Measurements from ENCODE around the gene OR1L6.

Gene OR1L6, protein sequence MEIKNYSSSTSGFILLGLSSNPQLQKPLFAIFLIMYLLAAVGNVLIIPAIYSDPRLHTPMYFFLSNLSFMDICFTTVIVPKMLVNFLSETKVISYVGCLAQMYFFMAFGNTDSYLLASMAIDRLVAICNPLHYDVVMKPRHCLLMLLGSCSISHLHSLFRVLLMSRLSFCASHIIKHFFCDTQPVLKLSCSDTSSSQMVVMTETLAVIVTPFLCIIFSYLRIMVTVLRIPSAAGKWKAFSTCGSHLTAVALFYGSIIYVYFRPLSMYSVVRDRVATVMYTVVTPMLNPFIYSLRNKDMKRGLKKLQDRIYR

DNA sequence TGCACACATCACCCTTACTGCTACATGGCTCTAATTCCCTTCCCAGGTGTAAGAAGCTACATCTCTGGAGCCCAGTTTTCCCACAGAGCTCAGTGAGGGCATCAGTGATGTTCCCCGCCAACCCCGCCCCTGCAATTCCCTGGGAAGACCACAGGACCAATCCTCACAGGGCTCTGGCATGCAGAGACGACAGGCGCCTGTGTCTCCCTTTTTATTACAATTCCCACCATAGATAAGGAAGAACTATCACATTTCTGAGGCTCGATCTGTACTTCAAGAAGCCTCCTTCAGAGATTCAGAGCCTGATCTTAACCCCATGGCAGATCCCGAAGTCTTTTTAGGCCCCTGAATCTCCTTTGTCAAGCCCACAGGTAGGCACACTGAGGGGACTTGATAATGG is at the start of gene OR1L6:
Gene OR1L6, plus strand, starts transcription at position 301 of the 400 bp plus-strand sequence. CDS start 7,545 bp downstream, outside the sequence.
- DNase-seq: no peak

DNA sequence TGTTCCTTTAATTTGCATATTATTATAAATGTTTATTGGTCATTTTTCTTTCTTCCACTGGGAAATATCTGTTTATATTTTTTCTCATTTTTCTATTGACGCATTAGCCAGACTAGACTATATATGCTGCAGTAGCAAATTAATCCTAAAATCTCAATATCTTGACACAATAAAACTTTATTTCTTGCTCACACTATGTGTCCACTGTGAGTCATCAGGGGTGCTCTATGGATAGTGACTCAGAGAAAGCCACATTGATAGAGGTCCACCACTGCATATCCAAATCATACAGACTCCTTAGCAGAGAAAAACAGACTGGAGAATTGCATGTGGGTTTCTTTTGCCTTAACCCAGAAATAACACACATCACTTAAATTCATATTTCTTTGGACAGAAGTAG is 46.4 kb upstream of the OR1L6 start:
- no peak for DNase-seq

GRCh38 chr9:122718038-122718437 is 24.1 kb upstream of the OR1L6 start:
- DNase-seq: no peak

DNA sequence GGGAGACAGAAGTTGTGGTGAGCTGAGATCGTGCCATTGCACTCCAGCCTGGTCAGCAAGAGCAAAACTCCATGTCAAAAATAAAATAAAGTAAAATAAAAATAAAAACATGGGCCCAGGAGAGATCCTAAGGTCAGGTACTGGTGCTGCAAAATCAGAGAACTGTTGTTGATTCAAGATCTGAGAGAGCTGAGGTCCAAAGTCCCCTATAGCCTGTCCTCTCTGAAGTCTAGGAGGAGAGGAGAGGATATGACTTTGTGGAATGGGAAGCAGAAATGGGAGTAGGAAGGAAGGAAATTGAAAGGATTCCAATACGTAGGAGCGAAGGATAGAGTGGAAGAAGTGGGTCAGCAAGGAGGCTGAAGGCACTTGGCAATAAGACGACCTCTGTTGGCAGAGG is 22.9 kb upstream of the OR1L6 start:
- no peak for DNase-seq

GRCh38 chr9:122723690-122724089 is 18.4 kb upstream of the OR1L6 start, which contains the start of gene OR1L4:
Gene OR1L4 (plus strand): TSS chr9:122723990. CDS start chr9:122723990, 0 bp downstream.
- DNase-seq: no peak

DNA sequence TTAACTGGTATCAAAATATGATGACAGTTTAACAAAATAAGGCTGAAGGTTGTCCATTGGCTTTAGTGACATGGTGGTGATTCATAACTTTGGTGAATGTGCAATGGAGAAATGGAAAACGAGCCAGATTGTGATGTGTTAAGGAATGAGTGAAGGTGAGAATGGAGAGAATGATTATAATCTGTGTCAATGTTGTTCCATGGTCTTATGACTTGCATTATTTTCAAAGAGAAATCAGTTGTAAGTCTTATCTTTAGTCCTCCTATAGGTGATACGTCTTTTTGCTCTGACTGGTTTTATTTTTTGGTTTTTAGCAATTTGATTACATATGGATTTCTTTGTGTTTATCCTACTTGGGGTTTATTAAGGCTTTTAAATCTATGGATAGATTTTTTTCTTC is 12.7 kb downstream of the OR1L6 start:
- no peak for DNase-seq

DNA sequence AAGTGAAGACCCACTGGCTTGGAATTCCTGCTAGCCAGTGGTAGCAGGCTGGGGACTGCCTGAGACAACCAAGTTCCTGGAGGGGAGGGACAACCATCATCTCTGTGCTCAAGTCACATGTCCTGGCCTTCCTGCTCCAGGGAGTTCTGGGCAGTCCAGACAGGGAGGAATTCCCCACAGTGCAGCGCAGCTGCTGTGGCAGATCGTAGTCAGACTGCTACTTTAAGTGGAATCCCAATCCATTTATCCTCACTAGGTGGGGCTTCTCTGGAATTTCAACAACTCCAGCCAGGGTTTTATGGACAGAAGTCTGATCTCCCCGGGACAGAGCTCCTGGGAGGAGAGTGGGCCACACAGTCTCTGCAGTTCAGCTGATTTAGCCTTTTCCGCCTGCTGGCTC is 25.7 kb downstream of the OR1L6 start:
- no peak for DNase-seq

- no peak for DNase-seq
Observed at GRCh38 chr9:122777052-122777451, 34.9 kb downstream of the OR1L6 start.

DNA sequence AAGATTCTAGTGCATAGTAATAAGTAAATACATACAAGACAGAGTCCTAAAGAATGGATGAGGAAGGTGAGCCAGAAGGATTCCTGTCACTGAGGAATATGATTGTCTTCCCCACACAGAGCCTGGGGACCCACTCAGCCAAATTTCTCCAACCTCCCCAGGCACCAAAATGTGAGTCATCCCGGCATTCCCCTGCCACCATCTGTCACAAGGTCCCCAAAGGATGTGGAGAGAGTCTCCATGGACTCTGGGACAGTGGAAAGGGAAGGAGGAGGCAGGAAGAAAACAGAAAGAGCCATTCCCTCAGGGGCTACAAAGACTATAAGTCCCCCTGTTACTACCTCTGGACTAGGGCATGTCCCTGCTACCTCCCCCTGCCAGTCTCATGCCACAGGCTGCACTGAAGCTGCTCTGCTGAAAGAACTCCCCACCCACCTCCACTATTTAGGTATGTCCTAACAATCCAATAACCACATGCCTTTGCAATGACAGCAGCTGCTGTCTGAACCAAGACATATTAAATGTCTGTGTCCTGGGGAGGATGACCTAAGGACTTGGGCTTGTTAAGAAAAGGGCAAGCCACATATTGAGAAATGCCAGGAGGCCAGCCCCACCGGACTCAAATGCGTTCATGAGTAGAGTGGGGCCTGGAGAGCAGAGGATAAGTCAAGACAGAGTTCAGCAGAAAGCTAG is 36.0 kb downstream of the OR1L6 start:
- no peak for DNase-seq

DNA sequence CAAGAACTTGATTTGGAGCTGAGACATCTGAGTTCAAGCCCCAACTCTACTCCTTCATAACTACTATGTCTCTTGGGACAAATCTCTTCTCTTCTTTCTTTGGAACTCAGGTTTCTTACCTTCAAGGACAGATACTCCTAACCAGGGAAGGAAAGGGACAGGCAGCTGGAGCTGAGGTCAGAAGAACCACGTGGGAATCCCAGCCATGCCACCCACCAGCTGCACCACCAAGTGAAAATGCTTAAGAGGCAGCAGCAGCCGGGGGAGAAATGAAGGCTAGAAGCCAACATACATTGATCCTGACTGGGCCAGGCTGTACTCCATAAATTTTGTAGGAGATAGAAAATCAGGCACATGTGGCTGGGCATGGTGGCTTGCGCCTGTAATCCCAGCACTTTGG is 37.1 kb downstream of the OR1L6 start:
- DNase-seq: no peak

DNA sequence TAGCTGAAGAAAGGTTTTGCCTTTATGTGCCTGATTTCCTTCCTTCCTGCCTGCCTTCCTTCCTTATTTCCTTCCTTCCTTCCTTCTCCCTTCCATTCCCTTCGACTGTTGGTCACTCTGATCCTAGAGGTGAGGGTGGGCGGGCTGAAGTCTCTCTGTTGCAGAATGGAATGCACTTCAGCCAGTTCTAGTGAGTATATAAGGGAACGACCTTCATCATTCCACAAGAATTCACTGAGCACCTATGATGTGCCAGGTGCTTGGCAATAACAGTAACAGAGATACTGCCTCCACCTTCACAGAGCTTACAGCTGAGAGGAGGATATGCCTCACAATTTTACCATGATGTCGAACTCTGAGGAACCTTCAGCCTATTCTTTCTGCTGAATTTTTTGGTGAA is 37.9 kb downstream of the OR1L6 start:
- no peak for DNase-seq

DNA sequence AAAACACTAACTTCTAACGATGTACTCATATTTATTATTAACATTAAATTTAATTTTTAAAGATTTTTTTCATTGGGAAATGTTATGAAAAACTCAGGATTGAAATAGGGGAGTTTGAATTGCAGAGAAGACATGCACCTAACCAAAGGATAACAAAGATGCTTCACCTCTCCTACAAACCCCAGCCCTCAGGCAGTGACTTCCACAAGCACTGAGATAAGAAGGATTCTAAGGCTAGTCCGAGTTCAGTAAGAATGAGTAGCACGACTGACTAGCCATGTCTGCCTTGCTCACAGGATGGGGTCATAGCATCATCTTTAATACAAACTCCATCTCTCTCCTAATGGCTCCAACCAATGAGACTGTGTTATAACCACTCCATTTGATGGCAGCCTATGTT is 39.6 kb downstream of the OR1L6 start:
- no peak for DNase-seq

DNA sequence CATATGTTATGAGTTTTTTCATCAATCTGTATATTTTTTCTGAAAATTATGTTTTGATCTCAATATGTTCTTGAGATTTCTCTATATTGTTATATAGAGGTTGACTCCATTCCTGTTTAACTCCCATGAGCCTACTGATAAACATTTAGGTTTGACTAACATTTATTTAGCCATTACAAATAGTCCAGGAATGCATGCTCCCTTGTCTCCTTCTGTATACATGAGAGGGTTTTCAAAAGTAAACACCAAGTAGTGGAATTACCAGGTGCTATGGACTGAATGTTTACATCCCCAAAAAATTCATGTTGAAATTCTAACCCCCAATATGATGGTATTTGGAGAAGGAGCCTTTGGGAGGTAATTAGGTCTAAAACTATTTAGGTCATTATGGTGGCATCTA is 43.2 kb downstream of the OR1L6 start:
- no peak for DNase-seq

DNA sequence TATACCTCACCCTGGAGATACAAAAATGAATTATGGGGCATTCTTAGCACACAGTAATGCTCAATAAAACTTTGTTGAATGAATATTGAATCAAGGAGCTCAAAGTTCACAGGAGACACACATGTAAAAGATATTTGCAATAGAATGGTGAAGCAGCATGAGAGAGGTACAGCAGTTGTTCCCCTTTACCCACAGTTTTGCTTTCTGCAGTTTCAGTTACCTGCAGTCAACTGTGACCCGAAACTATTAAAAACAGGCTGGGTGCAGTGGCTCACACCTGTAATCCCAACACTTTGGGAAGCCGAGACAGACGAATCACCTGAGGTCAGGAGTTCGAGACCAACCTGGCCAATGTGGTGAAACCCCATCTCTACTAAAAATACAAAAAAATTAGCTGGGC is 44.2 kb downstream of the OR1L6 start:
- no peak for DNase-seq

DNA sequence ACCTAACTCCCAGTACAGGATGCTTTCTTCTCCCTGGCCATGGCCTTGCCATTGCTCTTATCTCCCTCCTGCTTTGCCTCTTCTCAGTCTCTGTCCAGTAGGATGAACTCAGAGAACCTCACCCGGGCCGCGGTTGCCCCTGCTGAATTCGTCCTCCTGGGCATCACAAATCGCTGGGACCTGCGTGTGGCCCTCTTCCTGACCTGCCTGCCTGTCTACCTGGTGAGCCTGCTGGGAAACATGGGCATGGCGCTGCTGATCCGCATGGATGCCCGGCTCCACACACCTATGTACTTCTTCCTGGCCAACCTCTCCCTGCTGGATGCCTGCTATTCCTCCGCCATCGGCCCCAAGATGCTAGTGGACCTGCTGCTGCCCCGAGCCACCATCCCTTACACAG is 46.7 kb downstream of the OR1L6 start, which contains the start of gene OR5C1:
Gene OR5C1, plus strand, starts transcription at position 103 of the 400 bp plus-strand sequence. Its CDS starts 0 bp downstream, at position 103.
- DNase-seq: no peak

GRCh38 chr9:122789256-122790046 is 47.3 kb downstream of the OR1L6 start:
- no peak for DNase-seq

DNA sequence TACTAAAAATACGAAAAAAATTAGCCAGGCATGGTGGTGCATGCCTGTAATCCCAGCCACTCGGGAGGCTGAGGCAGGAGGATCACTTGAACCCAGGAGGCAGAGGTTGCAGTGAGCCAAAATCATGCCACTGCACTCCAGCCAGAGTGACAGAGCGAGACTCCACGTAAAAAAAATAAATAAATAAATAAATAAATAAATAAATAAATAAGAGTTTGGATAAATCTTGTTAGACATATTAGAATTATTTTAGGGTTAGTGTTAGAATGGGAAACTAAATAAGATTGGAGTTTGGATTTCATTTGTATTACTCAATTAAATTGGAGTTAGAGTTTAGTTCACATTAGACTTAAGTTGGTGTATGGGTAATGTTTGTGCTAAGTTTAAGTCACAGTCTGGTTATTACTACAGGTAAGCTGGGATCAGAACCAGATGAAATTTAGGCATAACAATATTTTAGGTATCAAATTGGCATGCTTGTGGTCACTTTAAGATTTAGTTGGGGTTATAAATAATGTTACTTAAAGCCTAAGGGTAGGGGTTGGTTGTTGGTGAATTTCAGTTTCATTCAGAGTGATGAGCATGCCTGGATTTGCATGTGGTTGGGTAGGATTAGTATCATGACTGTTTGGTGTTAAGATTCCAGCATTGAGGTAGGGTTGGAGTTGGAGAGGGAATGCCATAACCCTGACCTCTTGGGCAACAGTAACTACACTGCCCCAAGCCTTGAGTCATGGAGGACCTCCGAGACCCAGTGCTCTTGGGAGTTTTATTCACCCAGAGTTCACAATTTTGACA is 50.0 kb downstream of the OR1L6 start:
- no peak for DNase-seq

- DNase-seq: no peak
Observed at GRCh38 chr9:122797316-122798063, 55.4 kb downstream of the OR1L6 start.
